Neural crest cell (in vitro differentiated cells): ENCODE measurements around the gene BMPR1A. TPM values are rescaled to one million over a fixed set of nuclear protein-coding genes. Genes with fewer than 3 reads are reported as not detected.

ENCODE experiments used
- DNase-seq: peaks from one replicate; pipeline ENCODE4 v3.0.0; 2021; ENCODE audit warnings: low read depth, mixed read lengths, low spot score
- H3K27ac Mint-ChIP-seq: one replicate; pipeline ENCODE4 v1.8.0; 2021; ENCODE audit warnings: mild to moderate bottlenecking, mixed read lengths; ENCODE audit not compliant: unreplicated experiment
- H3K27me3 Mint-ChIP-seq: 2 replicates; pipeline ENCODE4 v1.8.0; 2021; ENCODE audit warnings: low read depth, mild to moderate bottlenecking, mixed read lengths
- H3K36me3 Mint-ChIP-seq: 2 replicates; pipeline ENCODE4 v1.8.0; 2021; ENCODE audit warnings: low read depth, mild to moderate bottlenecking, mixed read lengths
- H3K4me1 Mint-ChIP-seq: 2 replicates; pipeline ENCODE4 v1.8.0; 2021; ENCODE audit warnings: mixed read lengths
- H3K4me3 Mint-ChIP-seq: one replicate; pipeline ENCODE4 v1.8.0; 2021; ENCODE audit warnings: mild to moderate bottlenecking, mixed read lengths
- H3K9me3 Mint-ChIP-seq: 2 replicates; pipeline ENCODE4 v1.8.0; 2021; ENCODE audit warnings: mixed read lengths
- total RNA-seq: library from RNA; stranded (reverse); gene quantifications from 2 replicates; pipeline ENCODE4 v1.2.1, GENCODE V29; 2021
- TF ChIP-seq, protein P1 (sequence below): fragments of 200-600 bp; sonication (generic); conservative IDR thresholded peaks from 2 replicates; pipeline ENCODE4 v1.5.0; 2021; ENCODE audit warnings: antibody characterized with exemption, mild to moderate bottlenecking

BMPR1A gene
- total RNA-seq, 1 donor from 2014 or later = 78.6 TPM

DNA sequence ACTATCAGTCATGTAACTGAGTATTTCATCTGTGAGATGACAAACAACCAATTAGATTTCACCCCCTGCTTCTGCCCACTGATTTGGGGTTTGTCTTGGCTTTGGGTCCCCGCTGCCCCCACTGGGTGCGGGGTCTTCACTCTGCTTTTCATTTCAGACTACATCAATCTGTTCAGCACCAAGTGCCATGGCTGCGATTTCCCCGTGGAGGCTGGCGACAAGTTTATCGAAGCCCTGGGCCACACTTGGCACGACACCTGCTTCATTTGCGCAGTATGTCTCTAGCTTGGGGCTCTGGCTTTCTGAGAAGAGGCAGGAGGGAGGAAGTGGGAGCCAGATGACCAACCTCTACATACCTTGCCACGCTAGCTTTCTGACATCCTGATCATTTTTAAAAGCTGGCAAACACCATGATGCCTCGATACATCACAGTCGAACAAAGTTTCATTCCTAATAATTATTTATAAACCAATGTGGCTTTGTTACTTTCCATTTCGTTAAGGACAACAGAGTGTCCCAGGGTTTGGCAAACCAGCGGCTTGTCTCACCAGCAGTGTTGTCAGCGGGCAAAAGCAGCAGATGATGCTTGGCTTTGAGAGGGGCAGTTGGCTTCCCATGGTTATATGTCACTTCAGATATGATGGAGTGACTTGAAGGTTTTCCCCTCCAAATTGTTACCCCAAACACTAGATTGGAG lies 30.3 kb upstream of the BMPR1A start:
- Mint-ChIP-seq H3K27ac (no peak overlapping the region), H3K9me3 (no peaks in the 10 kb centered on the region), H3K4me1 (peaks cover 11% of the 10 kb centered on the region), H3K27me3 (no peaks in the 10 kb centered on the region), H3K4me3 (no peak overlapping the region), H3K36me3 (no peaks in the 10 kb centered on the region)
- TF ChIP-seq, protein P1, sequence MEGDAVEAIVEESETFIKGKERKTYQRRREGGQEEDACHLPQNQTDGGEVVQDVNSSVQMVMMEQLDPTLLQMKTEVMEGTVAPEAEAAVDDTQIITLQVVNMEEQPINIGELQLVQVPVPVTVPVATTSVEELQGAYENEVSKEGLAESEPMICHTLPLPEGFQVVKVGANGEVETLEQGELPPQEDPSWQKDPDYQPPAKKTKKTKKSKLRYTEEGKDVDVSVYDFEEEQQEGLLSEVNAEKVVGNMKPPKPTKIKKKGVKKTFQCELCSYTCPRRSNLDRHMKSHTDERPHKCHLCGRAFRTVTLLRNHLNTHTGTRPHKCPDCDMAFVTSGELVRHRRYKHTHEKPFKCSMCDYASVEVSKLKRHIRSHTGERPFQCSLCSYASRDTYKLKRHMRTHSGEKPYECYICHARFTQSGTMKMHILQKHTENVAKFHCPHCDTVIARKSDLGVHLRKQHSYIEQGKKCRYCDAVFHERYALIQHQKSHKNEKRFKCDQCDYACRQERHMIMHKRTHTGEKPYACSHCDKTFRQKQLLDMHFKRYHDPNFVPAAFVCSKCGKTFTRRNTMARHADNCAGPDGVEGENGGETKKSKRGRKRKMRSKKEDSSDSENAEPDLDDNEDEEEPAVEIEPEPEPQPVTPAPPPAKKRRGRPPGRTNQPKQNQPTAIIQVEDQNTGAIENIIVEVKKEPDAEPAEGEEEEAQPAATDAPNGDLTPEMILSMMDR = no peak
- no peak for DNase-seq

DNA sequence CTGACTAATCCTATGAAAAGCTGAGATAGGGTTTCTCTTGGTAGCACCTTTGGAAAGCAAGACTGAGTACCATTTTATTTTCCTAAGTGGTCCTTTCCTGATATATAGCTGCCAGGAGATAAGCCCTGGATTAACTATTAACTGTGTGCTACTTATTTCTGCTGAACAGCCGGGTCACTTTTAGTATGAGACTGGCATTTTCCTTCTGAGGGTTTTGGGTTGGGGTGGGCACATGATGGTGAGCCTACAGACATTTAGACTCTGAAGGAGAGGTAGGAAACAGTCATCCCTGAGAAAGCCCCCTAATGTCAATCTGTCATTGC lies 29.8 kb upstream of the BMPR1A start:
- no peaks in the 10 kb centered on the region for H3K9me3 Mint-ChIP-seq
- H3K27me3 Mint-ChIP-seq = no peaks in the 10 kb centered on the region

DNA sequence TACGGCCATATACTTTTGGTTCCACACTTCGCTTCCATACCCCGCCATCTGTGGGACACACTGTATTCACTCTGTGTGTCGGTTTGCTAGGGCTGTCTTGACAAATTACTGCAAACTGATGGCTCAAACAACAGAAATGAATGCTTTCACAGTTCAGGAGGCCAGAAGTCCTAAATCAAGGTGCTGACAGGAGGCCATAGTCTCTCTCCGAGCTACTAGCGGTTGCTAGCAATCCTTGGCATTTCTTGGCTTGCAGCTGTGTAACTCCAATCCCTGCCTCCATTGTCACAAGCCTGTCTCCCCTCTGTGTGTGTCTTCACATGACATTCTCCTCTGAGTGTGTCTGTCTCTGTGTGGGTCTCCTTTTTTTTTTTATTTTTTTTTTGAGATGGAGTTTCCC lies 28.9 kb upstream of the BMPR1A start:
- DNase-seq = no peak
- TF ChIP-seq, protein P1 = no peak
- Mint-ChIP-seq H3K36me3 (no peaks in the 10 kb centered on the region), H3K27me3 (no peaks in the 10 kb centered on the region), H3K27ac (no peak overlapping the region), H3K4me1 (peaks cover 7% of the 10 kb centered on the region), H3K9me3 (no peaks in the 10 kb centered on the region), H3K4me3 (no peak overlapping the region)

More for the DNA sequence above, 29.8 kb upstream of the BMPR1A start:
- H3K4me3 Mint-ChIP-seq = no peak overlapping the region
- TF ChIP-seq, protein P1 = no peak
- no peaks in the 10 kb centered on the region for H3K36me3 Mint-ChIP-seq
- no peak for DNase-seq
- peaks cover 10% of the 10 kb centered on the region for H3K4me1 Mint-ChIP-seq
- H3K27ac Mint-ChIP-seq = no peak overlapping the region

DNA sequence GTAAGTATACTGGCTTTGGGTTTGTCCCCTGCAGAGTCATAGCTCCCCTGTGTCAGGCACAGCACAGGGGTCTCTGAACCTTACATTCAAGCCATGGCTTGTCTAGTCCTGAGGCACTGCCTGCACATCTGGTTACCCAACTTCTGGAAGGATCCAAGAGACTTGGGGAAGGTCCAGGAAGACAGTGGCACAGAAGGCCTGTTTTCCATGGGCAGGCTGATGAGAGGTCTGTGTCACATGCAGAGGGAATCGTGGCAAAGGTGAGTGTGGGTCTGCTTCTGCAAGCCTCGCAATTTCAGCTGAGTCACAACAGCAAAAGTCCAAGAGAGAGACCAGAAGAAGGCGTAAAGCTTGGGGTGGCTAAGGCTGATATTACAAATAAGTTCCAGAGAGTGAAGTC lies 28.4 kb upstream of the BMPR1A start:
- DNase-seq = no peak
- H3K4me3 Mint-ChIP-seq = no peak overlapping the region
- no peaks in the 10 kb centered on the region for H3K27me3 Mint-ChIP-seq
- H3K27ac Mint-ChIP-seq = no peak overlapping the region
- TF ChIP-seq, protein P1 = no peak
- no peaks in the 10 kb centered on the region for H3K9me3 Mint-ChIP-seq
- peaks cover 11% of the 10 kb centered on the region for H3K4me1 Mint-ChIP-seq
- no peaks in the 10 kb centered on the region for H3K36me3 Mint-ChIP-seq

DNA sequence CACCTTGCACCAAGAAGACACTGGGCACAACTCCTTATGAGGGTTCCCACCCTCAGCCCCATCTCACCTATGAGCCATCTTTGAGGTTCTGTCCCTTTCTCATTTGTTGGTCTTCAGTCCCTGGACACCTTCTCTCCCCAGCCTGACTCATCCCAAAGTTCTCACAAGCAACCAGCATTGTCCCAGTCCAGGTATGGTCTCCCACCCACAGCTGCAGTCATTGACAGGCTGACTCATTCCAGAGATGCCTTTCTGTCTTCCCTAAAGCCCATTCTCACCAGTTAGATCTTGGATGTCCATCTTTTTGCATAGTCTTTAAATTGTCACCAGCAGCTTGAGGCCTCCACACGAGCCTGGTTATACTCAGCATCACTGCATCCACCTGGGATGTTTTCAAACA lies 26.7 kb upstream of the BMPR1A start:
- Mint-ChIP-seq H3K27me3 (no peaks in the 10 kb centered on the region), H3K36me3 (no peaks in the 10 kb centered on the region), H3K4me1 (peaks cover 12% of the 10 kb centered on the region), H3K4me3 (no peak overlapping the region), H3K27ac (no peak overlapping the region), H3K9me3 (no peaks in the 10 kb centered on the region)
- no peak for DNase-seq
- TF ChIP-seq, protein P1 = no peak

DNA sequence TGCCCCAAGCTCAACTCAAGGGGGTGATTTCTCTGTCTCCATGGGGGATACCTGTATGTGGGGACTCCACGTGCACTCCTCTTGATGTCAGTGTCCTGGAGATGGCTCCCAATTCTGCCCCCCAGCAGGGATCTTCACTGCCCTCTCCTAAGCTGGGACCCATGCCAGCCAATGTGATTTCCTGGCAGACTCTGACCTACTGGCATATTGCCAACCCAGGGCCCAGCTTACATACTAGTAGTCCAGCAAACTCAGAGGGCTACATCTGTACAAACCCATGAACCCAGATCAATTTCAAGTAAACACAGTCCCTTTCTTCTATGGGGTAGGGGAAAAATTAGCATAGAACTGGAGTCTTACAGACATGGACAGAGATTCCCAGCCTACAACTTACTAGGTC lies 26.2 kb upstream of the BMPR1A start:
- TF ChIP-seq, protein P1 = no peak
- no peaks in the 10 kb centered on the region for H3K27me3 Mint-ChIP-seq
- DNase-seq = no peak
- H3K4me3 Mint-ChIP-seq = no peak overlapping the region
- H3K4me1 Mint-ChIP-seq = peaks cover 12% of the 10 kb centered on the region
- H3K36me3 Mint-ChIP-seq = no peaks in the 10 kb centered on the region
- no peak overlapping the region for H3K27ac Mint-ChIP-seq
- no peaks in the 10 kb centered on the region for H3K9me3 Mint-ChIP-seq
